GM12872 (cell line): ENCODE measurements around the gene SBF2.

Source experiments
- CTCF ChIP-seq: IDR thresholded peaks from 3 replicates; pipeline ENCODE4 v1.5.1; 2011; ENCODE audit warnings: low read depth, mild to moderate bottlenecking, low read length, moderate library complexity; ENCODE audit not compliant: insufficient read depth

Gene SBF2

DNA sequence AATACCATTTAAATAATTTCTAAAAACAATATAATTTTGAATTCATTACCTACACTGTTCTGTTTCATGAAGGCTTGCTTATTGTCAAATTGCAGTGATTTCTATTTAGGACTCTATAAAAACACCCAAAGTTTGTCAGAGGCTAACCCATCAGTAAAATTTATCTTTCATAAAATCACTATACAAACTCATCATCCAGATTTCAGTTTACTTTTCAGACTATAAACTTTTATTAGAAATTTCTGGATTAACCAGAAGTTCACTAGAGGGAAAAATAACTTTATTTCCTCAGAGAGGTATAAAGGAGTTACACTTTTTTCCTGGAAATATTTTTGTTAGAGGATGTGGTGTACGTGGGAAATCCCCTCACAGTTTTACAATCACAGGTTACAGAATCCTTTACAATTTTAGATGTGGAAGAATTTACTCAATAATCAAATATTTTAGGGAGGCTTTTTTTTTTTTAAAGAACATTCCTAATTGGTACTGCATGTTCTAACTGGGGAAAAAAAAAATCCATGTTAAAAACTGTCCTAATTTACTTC lies 453.5 kb downstream of the SBF2 start:
- TF ChIP-seq CTCF: no peak

- no peak for TF ChIP-seq CTCF
These were observed 454.5 kb downstream of the SBF2 start for GRCh38 chr11:9839550-9839949.

DNA sequence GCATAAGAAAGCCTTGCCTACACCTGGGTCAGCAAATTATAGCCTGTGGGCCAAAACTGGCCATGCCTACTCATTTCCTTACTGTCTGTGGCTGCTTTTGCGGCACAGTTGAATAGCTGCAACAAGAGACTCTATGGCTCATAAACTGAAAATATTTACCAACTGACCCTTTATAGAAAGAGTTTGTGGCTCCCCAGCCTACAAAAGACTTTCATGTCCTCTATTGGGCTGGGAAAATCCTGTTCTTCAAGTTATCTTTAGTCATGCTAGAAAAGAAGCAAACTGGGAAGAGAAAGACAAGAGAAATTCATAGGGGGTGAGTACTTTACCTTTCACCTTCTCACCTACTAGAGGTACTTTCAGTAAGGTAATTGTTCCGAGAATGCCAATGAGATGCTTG lies 455.1 kb downstream of the SBF2 start:
- TF ChIP-seq CTCF: no peak

- TF ChIP-seq CTCF: no peak
These were observed 455.8 kb downstream of the SBF2 start for GRCh38 chr11:9838229-9838628.

GRCh38 chr11:9834291-9834690 lies 459.7 kb downstream of the SBF2 start:
- TF ChIP-seq CTCF: no peak

- TF ChIP-seq CTCF: no peak
These were observed 462.9 kb downstream of the SBF2 start for GRCh38 chr11:9831122-9831521.

- TF ChIP-seq CTCF: no peak
These were observed 466.3 kb downstream of the SBF2 start for GRCh38 chr11:9827708-9828107.
